ENCODE measurements around the gene FXYD3. TPM values are rescaled to one million over a fixed set of nuclear protein-coding genes. Genes with fewer than 3 reads are reported as not detected.

FXYD3 gene, protein sequence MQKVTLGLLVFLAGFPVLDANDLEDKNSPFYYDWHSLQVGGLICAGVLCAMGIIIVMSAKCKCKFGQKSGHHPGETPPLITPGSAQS
- total RNA-seq: 1 to 10 TPM in 1 of 6 experiments, not detected in 5; 1.0 TPM
- long read RNA-seq: 0 reads

DNA sequence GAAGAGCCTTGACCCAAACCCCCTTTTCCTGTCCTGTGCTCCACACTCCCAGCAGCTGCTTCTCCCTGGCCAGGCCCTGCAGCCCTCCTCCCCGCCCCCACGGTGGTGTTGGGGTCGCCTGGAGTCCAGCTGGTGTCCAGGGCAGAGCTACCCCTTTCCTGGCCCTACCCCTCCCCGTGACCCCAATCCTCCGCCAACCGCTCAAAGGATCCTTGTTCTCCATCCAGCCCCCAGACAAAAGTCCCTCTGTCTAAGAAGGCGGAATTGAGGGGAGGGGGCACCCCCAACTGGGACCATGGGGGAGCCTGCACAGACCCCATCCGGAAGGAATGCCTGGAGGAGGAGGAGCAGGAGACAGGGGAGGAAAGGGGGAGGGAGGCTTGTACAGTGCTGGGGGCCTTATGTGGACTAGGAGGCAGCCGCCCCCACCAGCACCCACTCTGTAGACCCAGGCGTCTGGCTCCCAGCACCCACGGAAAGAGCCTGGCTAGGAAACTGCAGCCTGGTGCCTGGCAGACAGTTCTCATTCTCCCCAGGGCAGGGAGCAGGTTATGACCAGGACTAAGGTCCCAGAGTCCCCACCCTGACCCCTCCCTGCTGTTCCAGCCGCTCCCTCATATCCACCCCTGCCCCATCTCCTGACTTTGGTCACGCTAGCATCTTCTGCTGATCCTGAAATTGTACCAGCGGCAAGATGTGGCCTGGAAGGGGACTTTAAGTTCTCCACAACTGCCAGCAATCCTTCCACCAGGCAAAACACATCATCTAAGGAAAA, at the start of gene FXYD3:
Gene FXYD3 (plus strand): TSS at position 647 of the 775 bp plus-strand sequence. CDS start 3,554 bp downstream, outside the sequence.
- Histone ChIP-seq H3K27me3 (no peaks in the 10 kb centered on the region), H3K36me3 (no peaks in the 10 kb centered on the region), H3K9me3 (no peaks in the 10 kb centered on the region), H3K4me1 (peaks cover 0 to 7% (median 0%) of the 10 kb centered on the region in 4 donors), H3K27ac (no peak within 1 kb of the TSS), H3K4me3 (no peak within 1 kb of the TSS)
- intact Hi-C loops (cut with DNase I): no loop called here
- no peak for TF ChIP-seq POLR2A (IDR thresholded peaks at IDR 0.05)
- TF ChIP-seq, protein P1, sequence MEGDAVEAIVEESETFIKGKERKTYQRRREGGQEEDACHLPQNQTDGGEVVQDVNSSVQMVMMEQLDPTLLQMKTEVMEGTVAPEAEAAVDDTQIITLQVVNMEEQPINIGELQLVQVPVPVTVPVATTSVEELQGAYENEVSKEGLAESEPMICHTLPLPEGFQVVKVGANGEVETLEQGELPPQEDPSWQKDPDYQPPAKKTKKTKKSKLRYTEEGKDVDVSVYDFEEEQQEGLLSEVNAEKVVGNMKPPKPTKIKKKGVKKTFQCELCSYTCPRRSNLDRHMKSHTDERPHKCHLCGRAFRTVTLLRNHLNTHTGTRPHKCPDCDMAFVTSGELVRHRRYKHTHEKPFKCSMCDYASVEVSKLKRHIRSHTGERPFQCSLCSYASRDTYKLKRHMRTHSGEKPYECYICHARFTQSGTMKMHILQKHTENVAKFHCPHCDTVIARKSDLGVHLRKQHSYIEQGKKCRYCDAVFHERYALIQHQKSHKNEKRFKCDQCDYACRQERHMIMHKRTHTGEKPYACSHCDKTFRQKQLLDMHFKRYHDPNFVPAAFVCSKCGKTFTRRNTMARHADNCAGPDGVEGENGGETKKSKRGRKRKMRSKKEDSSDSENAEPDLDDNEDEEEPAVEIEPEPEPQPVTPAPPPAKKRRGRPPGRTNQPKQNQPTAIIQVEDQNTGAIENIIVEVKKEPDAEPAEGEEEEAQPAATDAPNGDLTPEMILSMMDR (IDR thresholded peaks at IDR 0.05): no peak
- DNase-seq: no peak
- WGBS (ENCODE audit: insufficient coverage, low coverage, low lambda C conversion rate, missing lambda C conversion rate): 62% methylated on average over 7 of the region's 14 CpGs
- peak in 1 of 4 donors; percentile 3 for ATAC-seq

DNA sequence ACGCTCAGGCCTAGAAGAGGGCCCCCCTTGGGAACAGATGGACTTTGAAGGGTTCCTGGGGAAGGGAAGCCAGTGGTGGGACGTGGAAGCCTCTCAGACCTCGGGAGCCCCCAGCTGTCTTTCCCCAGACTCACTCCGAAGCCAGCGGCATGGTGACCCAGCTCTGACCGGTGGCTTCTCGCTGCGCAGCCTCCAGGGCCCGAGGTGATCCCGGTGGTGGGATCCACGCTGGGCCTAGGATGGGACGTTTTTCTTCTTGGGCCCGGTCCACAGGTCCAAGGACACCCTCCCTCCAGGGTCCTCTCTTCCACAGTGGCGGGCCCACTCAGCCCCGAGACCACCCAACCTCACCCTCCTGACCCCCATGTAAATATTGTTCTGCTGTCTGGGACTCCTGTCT, 49.5 kb upstream of the FXYD3 start:
- no CpG with 5 or more reads among the region's 15 CpGs for WGBS (ENCODE audit: insufficient coverage, low coverage, low lambda C conversion rate, missing lambda C conversion rate)
- DNase-seq: no peak
- Histone ChIP-seq H3K27ac (peak overlapping the region in 2 of 3 donors; percentile 22 to 41), H3K27me3 (no peaks in the 10 kb centered on the region), H3K4me1 (no peaks in the 10 kb centered on the region), H3K4me3 (no peak overlapping the region), H3K9me3 (no peaks in the 10 kb centered on the region), H3K36me3 (peaks cover 0 to 4% (median 2%) of the 10 kb centered on the region in 4 donors)
- peak in 2 of 4 donors; percentile 1 to 2 for ATAC-seq
- TF ChIP-seq, protein P1 (IDR thresholded peaks at IDR 0.05): no peak
- no peak for TF ChIP-seq POLR2A (IDR thresholded peaks at IDR 0.05)
- intact Hi-C loops (cut with DNase I): no loop called here

DNA sequence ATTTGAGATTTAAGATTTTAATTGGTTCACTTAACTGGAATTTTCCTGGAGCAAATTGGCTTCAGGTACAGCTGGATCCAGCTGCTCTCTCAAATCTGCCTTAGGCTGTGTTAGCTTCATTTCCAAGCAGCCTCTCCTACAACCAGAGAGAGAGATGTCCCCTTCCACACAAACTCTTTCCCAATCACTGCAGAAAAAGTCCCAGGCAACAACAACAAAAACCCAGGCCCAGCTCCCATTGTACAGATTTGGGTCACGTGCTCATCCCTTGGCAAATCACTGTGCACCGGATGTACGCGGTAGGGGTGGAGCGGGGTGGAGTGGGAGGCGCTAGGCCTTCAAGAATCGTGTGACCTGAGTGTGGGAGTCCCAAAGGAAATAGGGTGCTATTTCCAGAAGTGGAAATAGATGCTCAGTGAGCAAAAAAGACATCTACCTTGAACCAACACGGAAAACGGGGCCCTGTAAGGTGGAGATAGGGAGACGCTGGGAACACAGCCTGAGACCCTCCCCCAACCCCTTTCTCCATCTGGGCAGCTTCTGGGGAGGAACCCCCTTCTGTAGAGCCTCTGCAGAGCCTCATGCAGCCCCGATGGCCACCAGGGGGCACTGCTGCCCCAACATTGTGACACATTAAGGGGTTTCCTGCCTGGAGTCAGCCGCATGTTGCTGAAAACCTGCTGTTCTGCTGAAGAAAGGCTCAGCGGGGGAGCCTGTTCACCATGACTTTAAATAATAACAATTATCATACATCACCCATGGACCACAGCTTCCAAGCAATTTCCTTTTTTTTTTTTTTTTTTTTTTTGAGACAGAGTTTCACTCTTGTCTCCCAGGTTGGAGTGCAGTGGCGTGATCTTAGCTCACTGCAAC, 48.7 kb upstream of the FXYD3 start:
- ATAC-seq (peak; percentile 85 to 93 (median 86)), DNase-seq (peak; percentile 87 to 92 (median 87))
- H3K4me1 ChIP-seq: no peaks in the 10 kb centered on the region
- H3K27ac ChIP-seq: peak overlapping the region in 2 of 3 donors; percentile 22 to 41
- H3K36me3 ChIP-seq: peaks cover 0 to 4% (median 2%) of the 10 kb centered on the region in 4 donors
- H3K9me3 ChIP-seq: no peaks in the 10 kb centered on the region
- peak; percentile 19 for TF ChIP-seq POLR2A (IDR thresholded peaks at IDR 0.05)
- TF ChIP-seq, protein P1 (IDR thresholded peaks at IDR 0.05): peak; percentile 87 to 94 (median 92)
- no peaks in the 10 kb centered on the region for H3K27me3 ChIP-seq
- intact Hi-C loops (cut with DNase I): no loop called here
- H3K4me3 ChIP-seq: no peak overlapping the region
- WGBS (ENCODE audit: insufficient coverage, low coverage, low lambda C conversion rate, missing lambda C conversion rate): 9% methylated on average over 12 of the region's 14 CpGs

DNA sequence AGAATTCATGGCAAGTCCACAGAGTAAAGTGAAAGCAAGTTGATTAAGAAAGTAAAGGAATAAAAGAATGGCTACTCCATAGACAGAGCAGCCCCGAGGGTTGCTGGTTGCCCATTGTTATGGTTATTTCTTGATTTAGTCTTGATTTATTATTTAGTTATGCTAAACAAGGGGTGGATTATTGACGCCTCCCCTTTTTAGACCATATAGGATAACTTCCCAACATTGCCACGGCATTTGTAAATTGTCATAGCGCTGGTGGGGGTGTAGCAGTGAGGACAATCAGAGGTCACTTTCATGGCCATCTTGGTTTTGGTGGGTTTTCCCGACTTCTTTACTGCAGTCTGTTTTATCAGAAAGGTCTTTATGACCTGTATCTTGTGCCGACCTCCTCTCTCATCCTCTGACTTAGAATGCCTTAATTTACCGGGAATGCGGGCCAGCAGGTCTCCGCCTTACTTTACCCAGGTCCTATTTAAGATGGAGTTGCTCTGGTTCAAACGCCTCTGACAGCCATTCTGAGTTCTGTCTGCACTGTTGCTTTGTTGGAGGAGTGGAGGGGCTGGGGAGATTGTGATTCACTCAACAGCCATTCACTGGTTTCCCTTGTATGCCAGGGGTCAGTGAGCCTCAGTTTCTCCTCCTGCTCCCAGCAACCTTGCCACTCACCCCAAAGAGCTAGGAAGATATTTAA, 46.5 kb upstream of the FXYD3 start:
- Histone ChIP-seq H3K27me3 (no peaks in the 10 kb centered on the region), H3K4me3 (no peak overlapping the region), H3K36me3 (no peaks in the 10 kb centered on the region), H3K4me1 (no peaks in the 10 kb centered on the region), H3K27ac (no peak overlapping the region), H3K9me3 (no peaks in the 10 kb centered on the region)
- 82% methylated on average over 9 of the region's 10 CpGs for WGBS (ENCODE audit: insufficient coverage, low coverage, low lambda C conversion rate, missing lambda C conversion rate)
- intact Hi-C loops (cut with DNase I): no loop called here
- DNase-seq (no peak), ATAC-seq (no peak)
- TF ChIP-seq, protein P1 (IDR thresholded peaks at IDR 0.05): no peak
- TF ChIP-seq POLR2A (IDR thresholded peaks at IDR 0.05): no peak

Data from right lobe of liver (tissue), 6 donors.